ENCODE data around the gene ANAPC5. TPM values are rescaled to one million over a fixed set of nuclear protein-coding genes. Genes with fewer than 3 reads are reported as not detected.
"Not testable (repeated sequence)": the region's sequence is repeated elsewhere in the genome, so short reads cannot be mapped to it uniquely, and the experiment has no call there.

The ANAPC5 gene
- total RNA-seq, 1 donor from 2014 or later = 167 TPM

- no peak for DNase-seq (ENCODE audit: low read depth, low spot score)
These were observed 64.8 kb downstream of the ANAPC5 start for GRCh38 chr12:121287267-121287954.

DNA sequence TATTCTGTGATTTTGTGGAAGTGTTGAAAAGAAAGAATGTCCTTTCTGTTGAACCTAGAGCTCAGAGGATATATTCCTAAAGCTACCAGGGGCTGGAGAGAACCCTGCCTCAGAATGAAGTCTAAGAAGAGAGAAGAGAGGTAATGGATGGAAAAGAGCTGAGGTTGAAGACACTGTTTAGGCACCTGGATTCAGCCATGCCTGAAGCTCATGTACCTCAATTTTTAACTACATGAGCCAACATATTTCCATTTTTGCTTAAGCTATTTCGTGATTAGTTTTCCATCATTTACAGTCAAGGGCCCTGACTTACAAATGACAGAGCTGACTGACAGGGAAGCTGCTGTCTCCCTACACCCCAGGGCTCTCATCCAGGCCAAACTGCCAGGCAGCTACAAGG is 66.4 kb downstream of the ANAPC5 start:
- no peak for DNase-seq (ENCODE audit: low read depth, low spot score)

- no peak for DNase-seq (ENCODE audit: low read depth, low spot score)
These were observed 67.4 kb downstream of the ANAPC5 start for GRCh38 chr12:121284551-121285390.

DNA sequence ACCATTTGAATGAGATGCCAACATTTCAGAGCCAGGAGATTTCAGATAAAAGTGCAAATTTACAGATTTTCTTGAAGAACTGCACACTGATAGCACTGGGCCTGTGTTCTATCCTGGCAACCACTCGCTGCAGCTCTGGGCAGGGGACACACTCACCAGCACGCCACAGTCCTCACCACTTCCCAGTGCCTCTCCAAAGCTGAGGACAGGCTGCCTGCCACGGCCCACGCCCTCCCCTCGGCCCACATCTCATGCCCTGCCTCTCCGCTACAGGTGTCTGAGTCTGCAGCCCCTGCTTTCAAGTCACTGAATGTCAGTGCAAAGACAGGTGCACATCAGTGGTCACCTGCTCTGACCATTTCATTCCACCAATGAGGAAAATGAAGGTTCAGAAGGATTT is 68.4 kb downstream of the ANAPC5 start:
- DNase-seq (ENCODE audit: low read depth, low spot score) = no peak

DNA sequence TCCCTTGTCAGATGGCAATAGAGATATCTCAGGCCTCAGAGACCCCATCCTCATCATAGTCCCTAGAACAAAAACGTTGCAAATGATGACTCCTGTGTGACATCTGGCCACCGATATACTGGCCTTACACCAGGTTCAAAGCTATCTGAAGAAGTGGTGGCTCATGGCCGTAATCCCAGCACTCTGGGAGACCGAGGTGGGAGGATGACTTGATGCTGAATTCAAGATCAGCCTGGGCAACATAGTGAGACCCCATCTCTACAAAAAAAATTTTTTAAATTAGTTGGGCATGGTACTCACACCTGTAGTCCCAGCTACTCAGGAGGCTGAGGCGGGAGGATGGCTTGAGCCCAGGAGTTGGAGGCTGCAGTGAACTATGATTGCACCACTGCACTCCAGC is 68.8 kb downstream of the ANAPC5 start:
- DNase-seq (ENCODE audit: low read depth, low spot score) = no peak

- not testable (repeated sequence) for DNase-seq (ENCODE audit: low read depth, low spot score)
These were observed 69.3 kb downstream of the ANAPC5 start for GRCh38 chr12:121282910-121283309.

DNA sequence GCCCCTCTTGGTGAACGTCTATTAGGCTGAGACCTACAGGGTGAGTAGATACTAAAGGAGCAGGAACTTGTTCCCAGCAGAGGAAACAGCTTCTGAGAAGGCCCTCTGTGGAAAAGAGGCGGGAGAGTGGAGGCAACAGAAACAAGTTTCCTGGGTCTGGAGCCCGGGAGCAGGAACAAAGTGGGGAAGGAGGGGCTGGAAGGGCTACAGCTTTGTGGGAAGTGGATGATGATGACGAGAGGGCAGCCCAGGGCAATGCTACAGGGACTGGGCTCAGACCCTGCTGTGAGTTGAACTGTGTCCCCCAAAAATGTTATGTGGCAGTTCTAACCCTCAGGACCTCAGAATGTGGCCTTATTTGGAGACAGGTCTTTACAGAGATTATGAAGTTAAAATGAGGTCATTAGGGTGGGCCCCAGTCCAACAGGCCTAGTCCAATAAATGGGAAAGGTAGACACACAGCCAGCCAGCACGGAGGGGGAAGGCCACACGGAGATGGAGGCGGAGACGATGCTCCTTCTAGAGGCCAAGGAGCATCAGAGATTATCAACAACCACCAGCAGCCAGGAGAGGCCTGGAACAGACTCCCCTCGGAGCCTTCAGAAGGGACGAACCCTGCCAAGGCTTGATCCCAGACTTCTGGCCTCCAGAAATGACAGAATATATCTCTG is 70.0 kb downstream of the ANAPC5 start:
- no peak for DNase-seq (ENCODE audit: low read depth, low spot score)

GRCh38 chr12:121281116-121281515 is 71.1 kb downstream of the ANAPC5 start:
- not testable (repeated sequence) for DNase-seq (ENCODE audit: low read depth, low spot score)

GRCh38 chr12:121280531-121280930 is 71.7 kb downstream of the ANAPC5 start:
- not testable (repeated sequence) for DNase-seq (ENCODE audit: low read depth, low spot score)

- no peak for DNase-seq (ENCODE audit: low read depth, low spot score)
These were observed 72.7 kb downstream of the ANAPC5 start for GRCh38 chr12:121279507-121279915.

DNA sequence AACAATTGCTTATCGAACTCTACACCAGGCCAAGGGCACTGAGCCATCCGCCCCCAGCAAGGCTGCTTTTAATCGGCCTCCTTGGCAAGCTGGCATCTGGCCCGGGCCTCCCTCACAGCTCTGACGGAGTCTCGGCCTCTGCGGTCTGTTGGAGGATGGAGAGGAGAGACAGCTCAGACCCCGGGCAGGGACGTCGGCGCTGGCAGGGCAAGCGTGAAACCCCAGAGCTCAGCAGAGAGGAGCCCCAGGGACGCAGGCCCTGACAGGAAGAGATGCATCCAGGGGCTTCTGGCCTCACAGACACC is 73.2 kb downstream of the ANAPC5 start:
- DNase-seq (ENCODE audit: low read depth, low spot score) = peak; percentile 72

- no peak for DNase-seq (ENCODE audit: low read depth, low spot score)
These were observed 73.8 kb downstream of the ANAPC5 start for GRCh38 chr12:121278169-121279070.

DNA sequence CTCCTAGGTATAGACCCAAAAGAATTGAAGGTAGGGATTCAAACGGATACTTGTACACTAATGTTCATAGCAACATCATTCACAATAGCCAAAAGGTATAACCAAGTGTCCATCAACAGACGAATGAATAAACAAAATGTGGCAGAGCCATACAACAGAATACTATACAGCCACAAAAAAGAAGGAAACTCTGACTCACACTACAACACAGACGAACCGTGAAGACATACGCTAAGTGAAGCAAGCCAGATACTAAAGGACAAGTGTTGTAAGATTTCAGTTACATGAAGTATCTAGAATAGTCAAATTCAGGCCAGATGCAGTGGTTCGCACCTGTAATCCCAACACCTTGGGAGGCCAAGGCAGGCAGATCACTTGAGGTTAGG is 74.8 kb downstream of the ANAPC5 start:
- no peak for DNase-seq (ENCODE audit: low read depth, low spot score)

GRCh38 chr12:121274036-121274763 is 78.0 kb downstream of the ANAPC5 start:
- no peak for DNase-seq (ENCODE audit: low read depth, low spot score)

- DNase-seq (ENCODE audit: low read depth, low spot score) = no peak
These were observed 78.8 kb downstream of the ANAPC5 start for GRCh38 chr12:121273364-121273896.

GRCh38 chr12:121267822-121268221 is 84.4 kb downstream of the ANAPC5 start:
- DNase-seq (ENCODE audit: low read depth, low spot score) = no peak

DNA sequence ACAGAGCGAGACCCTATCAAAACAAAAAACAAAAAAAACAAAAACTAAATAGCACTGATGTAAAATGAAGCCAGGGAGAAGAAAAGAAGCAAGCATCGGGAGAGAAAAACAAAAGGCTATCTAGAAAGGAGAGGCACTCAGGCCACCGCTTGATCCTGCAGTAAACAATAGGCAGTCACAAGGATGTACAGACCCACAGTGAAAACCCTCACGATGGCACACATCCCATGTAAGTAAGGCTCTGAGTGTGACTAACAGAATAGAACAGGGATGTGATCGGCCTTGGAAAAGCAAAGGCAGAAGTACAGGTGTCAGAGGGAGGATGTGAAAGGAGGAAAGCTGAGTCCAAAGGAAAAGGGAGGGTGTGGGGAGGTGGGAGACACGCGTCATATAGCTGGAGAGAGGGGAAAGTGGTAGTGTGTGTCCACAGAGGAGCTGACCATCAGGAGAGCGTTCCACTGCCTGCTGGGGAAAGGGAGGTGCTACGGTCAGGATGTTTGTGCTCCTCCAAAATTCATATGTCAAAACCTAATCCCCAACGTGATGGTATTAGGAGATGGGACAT is 87.2 kb downstream of the ANAPC5 start:
- no peak for DNase-seq (ENCODE audit: low read depth, low spot score)

GRCh38 chr12:121264135-121264534 is 88.1 kb downstream of the ANAPC5 start:
- no peak for DNase-seq (ENCODE audit: low read depth, low spot score)

- no peak for DNase-seq (ENCODE audit: low read depth, low spot score)
These were observed 88.8 kb downstream of the ANAPC5 start for GRCh38 chr12:121263206-121263935.
